ENCODE results near the gene MFRP.

The MFRP gene

DNA sequence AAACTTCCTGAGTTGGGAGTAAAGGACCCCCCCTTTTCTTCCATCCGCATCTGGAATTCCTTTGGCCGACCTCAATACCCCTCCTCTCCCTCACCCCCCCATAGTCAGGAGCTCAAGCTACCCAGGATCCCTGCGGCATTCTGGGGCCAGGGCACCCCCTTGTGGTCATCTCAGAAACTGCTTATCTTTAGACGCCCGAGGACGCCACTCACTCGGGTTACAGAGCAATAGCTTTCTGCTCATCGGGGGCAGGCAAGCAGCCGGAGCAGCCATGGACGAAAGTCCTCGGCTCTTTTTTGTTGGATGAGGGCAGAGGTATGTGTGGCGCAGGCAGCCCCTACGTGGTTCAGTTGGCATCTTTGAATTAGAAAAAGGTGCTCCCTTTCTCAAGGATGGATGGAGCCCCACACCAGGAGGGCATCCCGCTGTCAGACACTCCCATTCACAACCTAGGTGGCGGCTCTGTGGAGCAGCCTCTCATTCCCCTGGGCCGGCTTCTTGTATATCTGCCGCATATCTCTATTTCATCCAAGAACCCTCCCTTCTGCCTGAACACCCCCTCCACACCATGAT lies 8.1 kb downstream of the MFRP start:
- DNase-seq (ENCODE audit: low read depth in 3 of 3) = peak in 2 of 3 donors; percentile 61 to 62

DNA sequence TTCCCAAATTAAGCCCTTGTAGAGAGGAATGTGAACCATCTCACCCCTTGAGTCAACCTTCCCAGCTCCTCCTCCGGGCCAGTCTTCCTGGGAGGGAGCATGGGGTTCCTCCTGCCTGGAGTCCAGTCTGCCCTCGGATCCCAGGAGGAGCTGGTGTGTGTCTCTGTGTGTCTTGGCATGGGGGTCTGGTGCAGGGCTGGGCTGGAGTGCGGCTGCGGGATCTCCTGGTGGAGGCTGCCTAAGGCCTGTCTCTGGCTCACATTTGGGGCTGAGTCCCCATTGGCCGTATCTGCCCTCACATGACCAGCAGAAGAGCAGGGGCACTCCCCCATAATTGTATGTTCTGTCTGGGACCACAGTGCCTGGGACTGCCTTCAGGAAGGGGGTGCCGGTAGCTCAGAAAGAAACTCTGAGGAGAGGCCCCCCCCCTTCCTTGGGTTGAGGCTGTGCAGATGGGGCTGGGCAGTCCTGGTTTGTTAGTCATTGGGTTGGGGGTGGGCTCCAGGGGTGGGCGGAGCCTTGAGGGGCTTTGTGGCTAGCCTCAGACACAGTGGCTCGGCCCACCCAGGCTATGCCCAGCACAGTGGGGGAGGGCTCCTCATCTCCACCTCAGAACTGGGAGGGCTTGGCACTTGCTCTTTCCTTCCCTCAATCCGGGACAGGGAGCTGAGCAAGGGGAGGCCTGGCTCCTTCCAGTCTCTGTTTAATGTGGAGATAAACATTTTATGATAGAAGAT lies 8.8 kb downstream of the MFRP start:
- no peak for DNase-seq (ENCODE audit: low read depth in 3 of 3)

- no peak for DNase-seq (ENCODE audit: low read depth in 3 of 3)
These were observed 9.6 kb downstream of the MFRP start for GRCh38 chr11:119336744-119337469.

GRCh38 chr11:119335655-119336543 lies 10.6 kb downstream of the MFRP start:
- DNase-seq (ENCODE audit: low read depth in 3 of 3) = no peak

- DNase-seq (ENCODE audit: low read depth in 3 of 3) = no peak
These were observed 11.3 kb downstream of the MFRP start for GRCh38 chr11:119335091-119335654.

DNA sequence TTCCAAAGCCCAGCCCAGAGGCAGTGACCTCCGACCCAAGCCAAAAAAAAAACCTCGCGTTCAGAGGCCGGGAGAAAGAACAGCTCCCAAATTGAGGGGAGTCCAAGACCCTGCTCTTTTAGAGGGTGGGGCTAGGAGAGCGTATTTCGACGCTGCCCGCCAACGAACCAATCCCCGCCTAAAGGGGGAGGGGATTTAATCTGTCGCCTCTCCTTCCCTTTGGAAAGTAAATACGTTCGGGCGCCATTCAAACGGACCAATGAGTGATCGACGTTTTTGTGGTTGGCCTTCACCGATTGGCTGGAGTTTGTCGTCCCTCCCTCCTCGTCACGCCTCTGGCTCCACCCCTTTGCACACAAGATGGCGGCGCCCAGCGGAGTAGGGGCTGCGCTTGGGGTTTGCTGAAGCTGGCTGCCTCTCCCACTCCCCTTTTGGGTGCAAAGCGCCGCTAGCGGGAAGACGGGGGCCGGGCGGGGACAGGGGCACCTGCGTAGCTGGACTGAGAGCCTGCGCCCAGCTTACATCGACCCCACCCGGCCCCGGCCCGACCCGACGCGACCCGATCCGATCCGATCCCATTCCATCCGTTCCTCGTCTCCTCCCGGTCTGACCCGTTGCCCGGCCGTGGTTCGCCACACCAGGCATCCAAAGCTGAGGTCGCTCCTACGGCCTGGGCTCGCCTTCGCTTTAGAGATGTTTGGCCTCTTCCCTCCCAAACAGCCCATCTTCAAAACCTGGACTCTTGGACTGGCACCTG lies 12.2 kb downstream of the MFRP start, which contains the start of gene RNF26:
RNF26 (plus strand) TSS at position 354 of the 757 bp plus-strand sequence. CDS start 596 bp downstream, outside the sequence.
- peak; percentile 89 to 91 (median 91) for DNase-seq (ENCODE audit: low read depth in 3 of 3)

GRCh38 chr11:119332111-119332765 lies 14.3 kb downstream of the MFRP start:
- DNase-seq (ENCODE audit: low read depth in 3 of 3) = no peak

- DNase-seq (ENCODE audit: low read depth in 3 of 3) = no peak
These were observed 16.3 kb downstream of the MFRP start for GRCh38 chr11:119330237-119330636.

GRCh38 chr11:119329320-119329719 lies 17.2 kb downstream of the MFRP start:
- DNase-seq (ENCODE audit: low read depth in 3 of 3) = no peak

DNA sequence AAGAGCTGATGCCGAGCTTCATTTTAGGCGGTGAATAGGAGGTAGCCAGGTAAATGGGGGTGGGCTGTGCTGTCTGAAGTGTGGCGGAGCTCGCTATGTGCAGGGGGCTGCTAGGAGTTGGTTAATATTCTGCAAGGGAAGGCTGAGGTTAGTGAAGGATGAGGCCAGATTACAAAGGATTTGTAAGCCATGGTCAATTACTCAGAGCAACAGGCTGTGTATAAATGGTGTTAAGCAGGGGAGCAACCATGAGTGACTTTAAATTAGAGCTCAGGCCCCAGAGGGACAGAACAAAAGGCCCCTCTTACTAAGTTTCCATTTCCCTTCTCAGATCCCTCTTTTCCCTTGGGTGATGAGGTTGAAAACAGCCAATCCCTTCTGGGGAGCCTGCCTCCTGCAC lies 22.3 kb downstream of the MFRP start:
- no peak for DNase-seq (ENCODE audit: low read depth in 3 of 3)

DNA sequence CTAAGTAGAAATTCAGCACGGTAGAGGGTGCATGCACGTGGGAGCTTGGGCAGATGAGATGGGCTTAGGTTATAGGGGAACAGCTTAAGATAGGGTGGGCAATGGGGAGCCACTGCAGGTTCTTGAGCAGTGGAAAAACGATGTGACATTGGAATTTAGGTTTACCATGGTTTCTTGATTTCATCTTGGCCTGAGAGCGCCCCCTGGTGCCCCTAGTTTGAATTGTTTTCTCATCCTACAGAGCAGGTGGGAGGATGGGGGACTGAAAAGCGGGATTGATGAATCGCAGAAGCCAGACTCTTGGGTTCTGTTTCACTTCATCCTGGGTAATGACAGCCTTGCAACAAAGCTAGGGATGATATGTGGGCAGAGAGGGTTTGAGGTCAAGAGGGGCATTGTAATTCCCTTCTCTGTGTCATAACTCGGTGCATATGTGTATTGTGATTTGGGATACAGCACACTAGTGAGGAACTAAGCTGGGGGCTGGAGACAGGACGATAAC lies 22.9 kb downstream of the MFRP start:
- peak; percentile 62 to 76 (median 70) for DNase-seq (ENCODE audit: low read depth in 3 of 3)

DNA sequence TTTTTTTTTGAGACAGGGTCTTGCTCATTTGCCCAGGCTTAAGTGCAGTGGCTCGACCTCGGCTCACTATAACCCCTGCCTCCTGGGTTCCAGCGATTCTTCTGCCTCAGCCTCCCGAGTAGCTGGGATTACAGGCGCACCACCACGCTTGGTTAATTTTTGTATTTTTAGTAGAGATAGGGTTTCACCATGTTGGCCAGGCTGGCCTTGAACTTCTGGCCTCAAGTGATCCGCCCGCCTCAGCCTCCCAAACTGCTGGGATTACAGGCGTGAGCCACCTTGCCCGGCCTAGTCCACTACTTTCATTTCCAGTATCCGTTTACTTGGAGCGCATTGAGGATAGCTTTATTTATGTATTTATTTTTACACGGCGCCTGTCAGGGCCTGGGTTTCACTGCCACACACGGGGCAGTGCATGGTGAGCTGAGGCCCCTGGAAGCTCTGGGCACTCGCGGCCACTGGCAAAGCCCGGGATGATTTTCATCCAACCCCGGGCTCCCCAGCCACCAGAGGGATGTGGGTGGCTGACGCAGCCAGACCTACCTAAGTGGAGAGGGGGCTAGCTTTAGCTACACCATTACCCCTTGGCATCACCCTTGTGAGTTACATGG lies 23.5 kb downstream of the MFRP start:
- DNase-seq (ENCODE audit: low read depth in 3 of 3) = no peak

DNA sequence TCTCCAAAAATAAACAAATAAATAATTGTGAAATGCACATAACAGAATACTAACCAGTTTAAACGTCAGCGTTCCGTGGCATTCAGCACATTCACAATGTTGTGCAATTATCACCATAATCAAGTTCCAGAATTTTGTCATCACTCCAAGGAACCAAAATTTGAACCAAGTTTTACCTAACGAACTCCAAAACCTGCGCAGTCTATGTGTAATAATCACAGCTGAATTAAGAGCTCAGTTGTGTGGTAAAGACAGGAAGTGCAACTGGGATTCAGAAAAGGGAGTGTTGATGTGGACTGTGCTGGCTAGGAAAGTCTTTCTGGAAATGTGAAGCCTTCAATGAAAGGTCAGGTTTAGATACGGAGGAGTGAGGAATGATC lies 24.2 kb downstream of the MFRP start:
- no peak for DNase-seq (ENCODE audit: low read depth in 3 of 3)

DNA sequence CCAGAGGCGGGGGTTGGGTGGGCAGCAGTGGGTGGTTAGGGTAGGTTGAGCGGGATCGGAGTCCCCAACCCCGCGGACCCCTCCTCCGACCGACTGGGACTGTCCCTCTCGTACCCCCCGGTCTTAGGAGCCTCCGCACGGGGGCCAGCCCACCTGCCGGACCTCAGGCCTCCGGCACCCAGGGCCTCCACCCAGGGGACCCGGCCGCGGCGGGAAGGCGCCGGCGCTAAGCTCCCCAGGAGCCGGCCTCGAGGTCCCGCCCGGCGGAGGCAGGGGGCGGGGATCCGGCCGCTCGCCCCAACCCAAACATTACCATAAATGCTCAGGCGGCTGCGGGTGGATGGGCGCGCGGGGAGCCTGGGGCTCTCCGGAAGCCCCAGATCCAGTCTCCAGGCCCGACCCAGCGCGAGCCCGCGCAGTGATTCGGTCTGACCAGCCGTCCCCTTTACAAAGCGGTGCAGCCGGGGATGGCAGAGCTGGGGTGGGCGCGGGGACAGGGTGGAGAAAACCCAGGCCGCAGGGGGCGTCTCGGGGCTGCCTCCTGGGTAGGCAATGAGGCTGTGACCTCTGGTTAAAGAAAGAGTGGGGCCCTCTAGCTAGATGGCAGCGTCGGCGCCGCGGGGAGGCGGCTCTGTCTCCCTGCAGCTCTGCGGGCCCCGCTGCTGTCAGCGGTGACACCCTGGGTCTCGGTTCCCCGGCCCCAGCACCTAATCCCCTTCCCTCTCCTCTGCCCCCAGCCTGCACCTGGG lies 25.6 kb downstream of the MFRP start:
- DNase-seq (ENCODE audit: low read depth in 3 of 3) = no peak

DNA sequence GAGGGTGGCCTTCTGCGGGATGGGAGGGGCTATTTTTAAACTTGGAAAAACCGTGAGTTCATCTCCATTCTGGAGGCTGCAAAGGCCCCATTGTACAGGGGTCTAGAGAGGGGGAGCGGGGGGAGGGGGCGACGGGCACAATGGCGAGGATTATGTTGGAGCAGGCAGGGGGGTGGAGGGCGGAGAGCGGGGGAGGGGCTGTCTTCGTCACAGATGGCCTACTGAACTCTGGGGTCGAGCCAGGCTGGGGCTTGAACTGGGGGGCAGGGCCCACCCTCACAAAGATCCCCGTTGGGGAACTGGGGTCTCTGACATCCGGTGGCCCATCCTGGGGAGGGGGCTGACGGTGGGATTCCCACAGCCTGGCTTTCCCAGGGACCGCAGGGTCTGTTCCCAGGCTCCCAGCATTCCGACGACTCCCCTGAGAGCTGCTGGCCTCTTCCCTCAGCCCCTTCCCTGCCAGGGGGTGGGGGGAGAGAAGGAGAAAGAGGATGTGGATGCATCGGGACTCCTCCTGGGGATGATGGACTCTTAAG lies 26.2 kb downstream of the MFRP start:
- no peak for DNase-seq (ENCODE audit: low read depth in 3 of 3)

DNA sequence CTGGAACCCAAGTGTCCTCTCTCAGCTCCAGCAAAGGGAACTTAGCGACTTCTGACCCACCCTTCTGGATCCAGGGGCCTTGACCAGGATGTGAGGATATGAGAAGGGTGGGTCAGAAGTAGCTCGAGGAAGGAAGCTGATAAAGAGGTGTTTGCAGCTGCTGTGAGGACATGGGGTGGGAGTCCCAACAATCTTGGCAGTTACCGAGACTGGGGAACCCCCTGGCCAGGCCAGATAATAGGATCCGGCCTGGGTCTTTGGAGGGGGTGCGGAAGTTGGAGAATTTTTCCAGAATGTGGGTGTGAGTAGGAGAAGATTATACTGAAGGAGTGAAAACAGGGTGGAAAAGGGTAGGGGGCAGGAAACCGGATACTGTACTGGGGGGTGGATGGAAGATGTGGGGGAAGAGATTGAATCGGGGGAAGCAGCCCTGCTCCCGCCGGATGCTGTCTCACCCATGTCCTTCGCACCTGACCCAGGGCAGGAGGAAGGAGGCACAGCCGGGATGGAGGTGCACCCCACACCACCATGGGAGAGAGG lies 26.7 kb downstream of the MFRP start:
- no peak for DNase-seq (ENCODE audit: low read depth in 3 of 3)

- DNase-seq (ENCODE audit: low read depth in 3 of 3) = no peak
These were observed 27.3 kb downstream of the MFRP start for GRCh38 chr11:119319136-119319699.
